ENCODE data around the gene POLR1D.

GRCh38 chr13:27661017-27661416 is 39.3 kb downstream of the POLR1D start:
- TF ChIP-seq POLR2AphosphoS5 (IDR thresholded peaks at IDR 0.05), result no peak
- no peak for TF ChIP-seq CTCF (IDR thresholded peaks at IDR 0.05)
- TF ChIP-seq POLR2A (IDR thresholded peaks at IDR 0.05), result no peak

Data from prostate gland (tissue), 2 donors.